PFSK-1 (cell line): Measurements from ENCODE around the gene AGMO.

Experiments used
- FOXP2 ChIP-seq: optimal IDR thresholded peaks from 2 replicates; pipeline ENCODE3; 2011; ENCODE audit warnings: borderline replicate concordance, control low read depth, inconsistent platforms; ENCODE audit not compliant: insufficient read depth; ENCODE audit errors: extremely low read length, extremely low read depth
- POLR2AphosphoS5 ChIP-seq: IDR thresholded peaks from 2 replicates; pipeline ENCODE4 v1.6.1; 2012; ENCODE audit warnings: low read depth, mild to moderate bottlenecking, control low read depth, low read length, moderate library complexity
- REST ChIP-seq, 2 experiments: IDR thresholded peaks; 2 replicates each; pipeline versions ENCODE4 v1.6.1 to v1.8.0; 2011 to 2012; ENCODE audit warnings: low read depth in 2 of 2, low read length in 2 of 2, control low read depth in 1 of 2, inconsistent platforms in 1 of 2, mild to moderate bottlenecking in 1 of 2, moderate library complexity in 1 of 2; ENCODE audit not compliant: insufficient read depth in 1 of 2
- SIN3A ChIP-seq: IDR thresholded peaks from 2 replicates; pipeline ENCODE4 v1.6.1; 2012; ENCODE audit warnings: mild to moderate bottlenecking, low read length, moderate library complexity, borderline replicate concordance; ENCODE audit not compliant: insufficient read depth
- TAF1 ChIP-seq: IDR thresholded peaks from 2 replicates; pipeline ENCODE4 v1.6.1; 2012; ENCODE audit warnings: low read length, control low read depth, borderline replicate concordance; ENCODE audit not compliant: insufficient read depth

Gene AGMO

GRCh38 chr7:15503603-15504290 is 58.1 kb downstream of the AGMO start:
- no peak for TF ChIP-seq FOXP2
- no peak for TF ChIP-seq TAF1
- no peak for TF ChIP-seq POLR2AphosphoS5
- TF ChIP-seq SIN3A, result no peak
- no peak for TF ChIP-seq REST (IDR thresholded peaks at IDR 0.05; ENCODE audit: insufficient read depth in 1 of 2, low read depth in 2 of 2, low read length in 2 of 2)

GRCh38 chr7:15498465-15498864 is 63.4 kb downstream of the AGMO start:
- TF ChIP-seq SIN3A, result no peak
- no peak for TF ChIP-seq FOXP2
- TF ChIP-seq TAF1, result no peak
- TF ChIP-seq REST (IDR thresholded peaks at IDR 0.05; ENCODE audit: insufficient read depth in 1 of 2, low read depth in 2 of 2, low read length in 2 of 2), result no peak
- TF ChIP-seq POLR2AphosphoS5, result no peak

- TF ChIP-seq FOXP2 (no peak), REST (IDR thresholded peaks at IDR 0.05; ENCODE audit: insufficient read depth in 1 of 2, low read depth in 2 of 2, low read length in 2 of 2) (no peak), SIN3A (no peak), POLR2AphosphoS5 (no peak), TAF1 (no peak)
Observed at GRCh38 chr7:15495170-15495569, 66.6 kb downstream of the AGMO start.

GRCh38 chr7:15494711-15495110 is 67.1 kb downstream of the AGMO start:
- TF ChIP-seq SIN3A (no peak), POLR2AphosphoS5 (no peak), REST (IDR thresholded peaks at IDR 0.05; ENCODE audit: insufficient read depth in 1 of 2, low read depth in 2 of 2, low read length in 2 of 2) (no peak)

- no peak for TF ChIP-seq TAF1
- no peak for TF ChIP-seq FOXP2
- no peak for TF ChIP-seq REST (IDR thresholded peaks at IDR 0.05; ENCODE audit: insufficient read depth in 1 of 2, low read depth in 2 of 2, low read length in 2 of 2)
- TF ChIP-seq POLR2AphosphoS5, result no peak
Observed at GRCh38 chr7:15491361-15491760, 70.5 kb downstream of the AGMO start.
